IPS-18a (cell line): ENCODE data around the gene WSCD2.

Experiments
- H3K27ac ChIP-seq: one replicate; pipeline ENCODE4 v1.5.1; 2013; ENCODE audit warnings: low read length
- H3K27me3 ChIP-seq: one replicate; pipeline ENCODE4 v1.6.1; 2013; ENCODE audit warnings: mild to moderate bottlenecking, low read length; ENCODE audit not compliant: control insufficient read depth, insufficient read depth
- H3K36me3 ChIP-seq: one replicate; pipeline ENCODE4 v1.6.1; 2013; ENCODE audit warnings: low read depth, low read length; ENCODE audit not compliant: control insufficient read depth
- H3K4me1 ChIP-seq: one replicate; pipeline ENCODE4 v1.6.1; 2013; ENCODE audit warnings: low read depth, low read length; ENCODE audit not compliant: control insufficient read depth
- H3K4me3 ChIP-seq: one replicate; pipeline ENCODE4 v1.5.1; 2013; ENCODE audit warnings: low read length
- H3K9ac ChIP-seq: one replicate; pipeline ENCODE4 v1.6.1; 2013; ENCODE audit warnings: mild to moderate bottlenecking, low read length, moderate library complexity
- H3K9me3 ChIP-seq: one replicate; pipeline ENCODE4 v1.6.1; 2013; ENCODE audit warnings: low read depth, low read length; ENCODE audit not compliant: control insufficient read depth

Gene WSCD2

GRCh38 chr12:108297424-108297823, 168.3 kb downstream of the WSCD2 start:
- Histone ChIP-seq H3K9me3 (no peaks in the 10 kb centered on the region), H3K4me1 (peaks cover 3% of the 10 kb centered on the region), H3K27me3 (no peaks in the 10 kb centered on the region), H3K27ac (no peak overlapping the region), H3K4me3 (no peak overlapping the region), H3K9ac (no peak overlapping the region), H3K36me3 (no peaks in the 10 kb centered on the region)

- H3K4me1 ChIP-seq: peaks cover 8% of the 10 kb centered on the region
- no peak overlapping the region for H3K27ac ChIP-seq
- no peaks in the 10 kb centered on the region for H3K36me3 ChIP-seq
- H3K4me3 ChIP-seq: no peak overlapping the region
- no peaks in the 10 kb centered on the region for H3K9me3 ChIP-seq
- H3K27me3 ChIP-seq: no peaks in the 10 kb centered on the region
- no peak overlapping the region for H3K9ac ChIP-seq
Measured at GRCh38 chr12:108297895-108298760, 169.0 kb downstream of the WSCD2 start.

GRCh38 chr12:108298761-108299275, 169.7 kb downstream of the WSCD2 start:
- Histone ChIP-seq H3K36me3 (no peaks in the 10 kb centered on the region), H3K27me3 (no peaks in the 10 kb centered on the region), H3K4me3 (no peak overlapping the region), H3K4me1 (peaks cover 14% of the 10 kb centered on the region), H3K9me3 (no peaks in the 10 kb centered on the region), H3K9ac (no peak overlapping the region), H3K27ac (no peak overlapping the region)

GRCh38 chr12:108299516-108299915, 170.4 kb downstream of the WSCD2 start:
- Histone ChIP-seq H3K4me1 (peaks cover 21% of the 10 kb centered on the region), H3K36me3 (no peaks in the 10 kb centered on the region), H3K9ac (no peak overlapping the region), H3K9me3 (no peaks in the 10 kb centered on the region), H3K4me3 (no peak overlapping the region), H3K27ac (no peak overlapping the region), H3K27me3 (no peaks in the 10 kb centered on the region)
